ENCODE data around the gene RANBP17. TPM values are rescaled to one million over a fixed set of nuclear protein-coding genes. Genes with fewer than 3 reads are reported as not detected.
"Not testable (repeated sequence)": the region's sequence is repeated elsewhere in the genome, so short reads cannot be mapped to it uniquely, and the experiment has no call there.

Gene RANBP17
- total RNA-seq, 1 experiment from 2014 or later, result 6.0 TPM

DNA sequence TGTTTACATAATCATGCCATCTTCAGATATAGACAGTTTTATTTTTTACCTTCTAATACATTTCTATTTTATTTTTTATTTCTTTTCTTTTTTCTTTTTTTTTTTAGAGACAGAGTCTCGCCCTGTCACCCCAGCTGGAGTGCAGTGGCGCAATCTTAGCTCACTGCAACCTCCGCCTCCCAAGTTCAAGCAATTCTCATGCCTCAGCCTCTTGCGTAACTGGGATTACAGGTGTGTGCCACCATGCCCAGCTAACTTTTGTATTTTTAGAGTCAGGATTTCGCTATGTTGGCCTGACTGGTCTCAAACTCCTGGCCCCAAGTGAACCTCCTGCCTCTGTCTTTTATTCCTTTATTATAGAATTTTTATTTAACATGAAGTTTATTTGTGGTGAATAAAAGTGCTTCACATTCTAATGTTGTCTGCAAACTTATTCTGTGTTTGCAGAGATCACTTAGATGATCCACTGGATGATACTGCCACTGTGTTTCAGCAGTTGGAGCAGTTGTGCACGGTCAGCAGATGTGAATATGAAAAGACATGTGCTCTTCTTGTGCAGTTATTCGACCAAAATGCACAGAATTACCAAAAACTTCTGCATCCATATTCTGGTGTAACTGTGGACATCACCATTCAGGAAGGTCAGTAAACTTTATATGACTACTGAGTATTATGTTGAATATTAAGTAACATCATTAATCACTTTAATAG lies 62.2 kb downstream of the RANBP17 start:
- no peaks in the 10 kb centered on the region for H3K79me2 ChIP-seq (ENCODE audit: low read length)
- H3K4me2 ChIP-seq (ENCODE audit: low read length), result no peak overlapping the region
- H3K4me1 ChIP-seq (ENCODE audit: insufficient read depth, low read length), result no peaks in the 10 kb centered on the region
- H3K9ac ChIP-seq (ENCODE audit: low read length), result no peak overlapping the region
- H3K27me3 ChIP-seq (ENCODE audit: low read length), result no peaks in the 10 kb centered on the region
- no peaks in the 10 kb centered on the region for H4K20me1 ChIP-seq (ENCODE audit: low read length)
- TF ChIP-seq CTCF (conservative IDR thresholded peaks at IDR 0.05; ENCODE audit: low read depth, low read length) (no peak), EZH2 (IDR thresholded peaks at IDR 0.05; ENCODE audit: low read length, unreplicated experiment) (no peak), EZH2phosphoT487 (IDR thresholded peaks at IDR 0.05; ENCODE audit: borderline replicate concordance, low read length) (no peak)
- H3K4me3 ChIP-seq (ENCODE audit: low read length), result no peak overlapping the region
- no peaks in the 10 kb centered on the region for H3K9me3 ChIP-seq (ENCODE audit: low read length)
- BruUV-seq (replicated peaks), result no TSS peak
- intact Hi-C loops (cut with micrococcal nuclease), result no loop called here
- no peaks in the 10 kb centered on the region for H3K36me3 ChIP-seq (ENCODE audit: low read depth, low read length)
- no peak overlapping the region for H3K27ac ChIP-seq (ENCODE audit: low read length)
- ATAC-seq (no peak), DNase-seq (no peak)
- no peaks in the 10 kb centered on the region for H3K9me2 ChIP-seq (replicated peaks; ENCODE audit: low read length)
- ChIA-PET POLR2A (ENCODE audit: unreplicated experiment) (no interaction called here), CTCF (no interaction called here)
- H2AFZ ChIP-seq (ENCODE audit: low read length), result no peak overlapping the region
- no peaks in the 10 kb centered on the region for H3F3A ChIP-seq (ENCODE audit: low read length, unreplicated experiment)

DNA sequence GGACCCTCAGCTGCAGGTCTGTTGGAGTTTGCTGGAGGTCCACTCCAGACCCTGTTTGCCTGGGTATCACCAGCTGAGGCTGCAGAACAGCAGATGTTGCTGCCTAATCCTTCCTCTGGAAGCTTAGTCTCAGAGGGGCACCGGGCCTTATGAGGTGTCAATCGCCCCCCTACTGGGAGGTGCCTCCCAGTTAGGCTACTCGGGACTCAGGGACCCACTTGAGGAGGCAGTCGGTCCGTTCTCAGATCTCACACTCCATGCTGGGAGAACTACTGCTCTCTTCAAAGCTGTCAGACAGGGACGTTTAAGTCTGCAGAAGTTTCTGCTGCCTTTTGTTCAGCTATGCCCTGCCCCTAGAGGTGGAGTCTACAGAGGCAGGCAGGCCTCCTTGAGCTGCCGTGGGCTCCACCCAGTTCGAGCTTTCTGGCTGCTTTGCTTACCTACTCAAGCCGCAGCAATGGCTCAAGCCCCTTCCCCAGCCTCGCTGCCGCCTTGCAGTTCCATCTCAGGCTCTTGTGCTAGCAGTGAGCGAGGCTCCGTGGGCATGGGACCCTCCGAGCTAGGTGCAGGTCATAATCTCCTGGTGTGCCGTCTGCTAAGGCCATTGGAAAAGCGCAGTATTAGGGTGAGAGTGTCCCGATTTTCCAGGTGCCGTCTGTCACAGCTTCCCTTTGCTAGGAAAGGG lies 73.9 kb downstream of the RANBP17 start:
- H3K9ac ChIP-seq (ENCODE audit: low read length); H3K27me3 ChIP-seq (ENCODE audit: low read length); H3F3A ChIP-seq (ENCODE audit: low read length, unreplicated experiment); BruUV-seq (replicated peaks); H3K79me2 ChIP-seq (ENCODE audit: low read length); CTCF ChIA-PET; H3K4me2 ChIP-seq (ENCODE audit: low read length); ATAC-seq; H3K9me2 ChIP-seq (replicated peaks; ENCODE audit: low read length); H3K4me3 ChIP-seq (ENCODE audit: low read length); H3K9me3 ChIP-seq (ENCODE audit: low read length); intact Hi-C loops (cut with micrococcal nuclease); H3K27ac ChIP-seq (ENCODE audit: low read length); H4K20me1 ChIP-seq (ENCODE audit: low read length); POLR2A ChIA-PET (ENCODE audit: unreplicated experiment); H3K4me1 ChIP-seq (ENCODE audit: insufficient read depth, low read length); H3K36me3 ChIP-seq (ENCODE audit: low read depth, low read length); H2AFZ ChIP-seq (ENCODE audit: low read length); DNase-seq: not testable (repeated sequence)

DNA sequence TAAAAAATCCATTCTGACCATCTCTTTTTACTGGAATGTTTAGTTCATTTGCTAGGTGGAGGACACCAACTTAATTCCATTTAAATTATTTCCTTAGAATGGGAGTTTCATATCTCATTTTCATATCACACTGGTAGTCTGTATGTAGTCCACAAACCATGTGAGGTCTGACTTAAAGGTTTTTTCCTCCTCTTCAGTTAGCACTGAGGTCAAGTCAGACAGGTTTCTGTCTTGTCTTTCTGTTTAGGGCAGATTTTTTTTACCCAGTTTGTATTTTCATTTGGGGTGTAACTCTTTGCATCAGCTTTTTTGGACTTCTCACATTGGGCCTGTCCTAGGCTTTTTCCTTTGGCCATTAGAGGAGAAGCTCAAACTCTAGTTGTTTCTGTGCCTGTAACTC lies 75.3 kb downstream of the RANBP17 start:
- Histone ChIP-seq H4K20me1 (ENCODE audit: low read length) (no peaks in the 10 kb centered on the region), H3K9ac (ENCODE audit: low read length) (no peak overlapping the region), H3F3A (ENCODE audit: low read length, unreplicated experiment) (no peaks in the 10 kb centered on the region), H2AFZ (ENCODE audit: low read length) (no peak overlapping the region), H3K4me2 (ENCODE audit: low read length) (no peak overlapping the region), H3K4me1 (ENCODE audit: insufficient read depth, low read length) (no peaks in the 10 kb centered on the region), H3K27me3 (ENCODE audit: low read length) (no peaks in the 10 kb centered on the region), H3K36me3 (ENCODE audit: low read depth, low read length) (no peaks in the 10 kb centered on the region), H3K27ac (ENCODE audit: low read length) (no peak overlapping the region), H3K79me2 (ENCODE audit: low read length) (no peaks in the 10 kb centered on the region), H3K9me3 (ENCODE audit: low read length) (no peaks in the 10 kb centered on the region), H3K9me2 (replicated peaks; ENCODE audit: low read length) (no peaks in the 10 kb centered on the region), H3K4me3 (ENCODE audit: low read length) (no peak overlapping the region)
- intact Hi-C loops (cut with micrococcal nuclease), result no loop called here
- BruUV-seq (replicated peaks), result no TSS peak
- DNase-seq, result no peak
- ChIA-PET POLR2A (ENCODE audit: unreplicated experiment) (no interaction called here), CTCF (no interaction called here)
- no peak for ATAC-seq
- TF ChIP-seq EZH2phosphoT487 (IDR thresholded peaks at IDR 0.05; ENCODE audit: borderline replicate concordance, low read length), result no peak
- TF ChIP-seq CTCF (conservative IDR thresholded peaks at IDR 0.05; ENCODE audit: low read depth, low read length), result no peak
- no peak for TF ChIP-seq EZH2 (IDR thresholded peaks at IDR 0.05; ENCODE audit: low read length, unreplicated experiment)
